Femur (tissue), 1 donor: ENCODE data around the gene SNTB2.
"Not testable (repeated sequence)": the region's sequence is repeated elsewhere in the genome, so short reads cannot be mapped to it uniquely, and the experiment has no call there.

Experiments
- DNase-seq: peaks from one replicate; pipeline ENCODE4 v3.0.0-alpha.2; 2017

Gene SNTB2

DNA sequence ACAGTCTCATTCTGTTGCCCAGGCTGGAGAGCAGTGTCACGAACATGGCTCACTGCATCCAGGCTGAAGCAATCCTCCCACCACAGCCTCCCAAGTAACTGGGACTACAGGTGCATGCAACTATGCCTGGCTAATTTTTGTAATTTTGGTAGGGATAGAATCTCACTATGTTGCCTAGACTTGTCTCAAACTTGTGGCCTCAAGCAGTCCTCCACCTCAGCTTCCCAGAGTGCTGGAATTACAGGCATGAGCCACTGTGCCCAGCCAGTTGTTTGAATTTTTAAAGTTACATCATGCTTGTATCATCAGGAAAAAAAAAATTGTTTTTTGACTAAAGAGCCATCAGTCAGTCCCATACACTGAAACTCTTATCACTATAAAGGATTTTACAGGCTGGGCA lies 107.1 kb downstream of the SNTB2 start:
- no peak for DNase-seq

DNA sequence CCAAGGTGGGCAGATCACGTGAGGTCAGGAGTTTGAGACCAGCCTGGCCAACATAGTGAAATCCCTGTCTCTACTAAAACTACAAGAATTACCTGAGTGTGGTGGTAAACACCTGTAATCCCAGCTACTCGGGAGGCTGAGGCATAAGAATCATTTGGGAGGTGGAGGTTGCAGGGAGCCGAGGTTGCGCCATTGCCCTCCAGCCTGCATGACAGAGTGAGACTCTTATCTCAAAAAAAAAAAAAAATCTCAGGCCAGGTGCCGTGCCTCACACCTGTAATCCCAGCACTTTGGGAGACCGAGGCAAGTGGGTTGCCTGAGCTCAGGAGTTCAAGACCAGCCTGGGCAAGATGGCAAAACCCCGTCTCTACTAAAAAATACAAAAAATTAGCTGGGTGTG lies 109.8 kb downstream of the SNTB2 start:
- DNase-seq, result not testable (repeated sequence)

DNA sequence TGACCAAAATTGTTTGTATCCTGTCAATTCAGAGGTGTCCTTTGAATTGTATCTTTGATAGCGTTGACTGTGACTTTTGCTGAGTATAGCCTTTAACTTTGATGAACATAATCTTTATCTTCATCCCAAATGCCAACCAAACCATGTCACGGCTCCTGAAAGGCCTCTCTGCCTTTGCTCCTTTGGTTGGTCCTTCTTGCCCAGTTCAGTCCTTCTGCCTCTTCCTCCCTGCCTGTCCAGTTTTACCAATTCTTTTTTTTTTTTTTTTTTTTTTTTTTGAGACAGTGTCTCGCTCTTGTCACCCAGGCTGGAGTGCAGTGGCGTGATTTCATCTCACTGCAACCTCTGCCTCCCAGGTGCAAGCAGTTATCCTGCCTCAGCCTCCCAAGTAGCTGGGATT lies 111.3 kb downstream of the SNTB2 start:
- DNase-seq, result no peak

- no peak for DNase-seq
Observed at GRCh38 chr16:69301187-69301586, 114.2 kb downstream of the SNTB2 start.

DNA sequence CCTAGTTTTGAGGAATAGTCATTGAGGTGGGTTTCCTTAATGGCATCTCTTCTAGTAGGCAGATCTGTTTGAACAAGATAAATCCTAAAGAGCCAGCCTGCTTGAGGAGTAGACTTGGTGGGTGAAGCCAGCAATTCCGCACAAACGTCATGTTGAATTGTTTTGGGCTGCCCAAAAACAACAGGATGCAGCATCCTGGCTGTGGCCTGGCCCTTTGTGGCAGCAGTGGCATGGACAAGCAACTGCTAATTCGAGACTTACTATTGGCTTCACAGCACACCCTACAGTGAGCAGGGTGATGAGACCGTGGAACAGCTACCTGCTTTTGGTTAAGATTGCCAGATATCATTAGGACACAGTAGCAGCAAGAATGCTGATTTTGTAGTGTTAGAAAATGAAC lies 114.9 kb downstream of the SNTB2 start:
- DNase-seq, result no peak

DNA sequence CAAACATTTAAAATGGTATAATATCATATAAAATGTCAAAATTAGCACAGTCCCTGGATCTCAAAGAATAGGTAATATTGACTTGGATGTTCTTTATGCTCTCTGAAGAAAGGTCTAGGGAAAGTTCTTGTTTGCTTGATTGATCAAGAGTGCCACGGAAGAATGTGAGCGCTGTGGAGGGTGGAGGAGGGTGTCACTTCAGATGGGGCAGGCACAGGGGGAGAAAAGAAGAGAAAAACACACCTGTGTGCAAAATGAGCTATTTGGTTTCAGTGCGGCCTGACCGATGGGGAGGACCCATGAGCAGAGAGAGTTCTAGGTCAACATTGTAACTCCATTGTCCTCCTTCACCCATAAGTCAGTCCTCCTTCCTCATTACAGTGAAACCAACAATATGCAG lies 115.3 kb downstream of the SNTB2 start:
- DNase-seq, result no peak

GRCh38 chr16:69306031-69306430 lies 119.1 kb downstream of the SNTB2 start:
- DNase-seq, result no peak

DNA sequence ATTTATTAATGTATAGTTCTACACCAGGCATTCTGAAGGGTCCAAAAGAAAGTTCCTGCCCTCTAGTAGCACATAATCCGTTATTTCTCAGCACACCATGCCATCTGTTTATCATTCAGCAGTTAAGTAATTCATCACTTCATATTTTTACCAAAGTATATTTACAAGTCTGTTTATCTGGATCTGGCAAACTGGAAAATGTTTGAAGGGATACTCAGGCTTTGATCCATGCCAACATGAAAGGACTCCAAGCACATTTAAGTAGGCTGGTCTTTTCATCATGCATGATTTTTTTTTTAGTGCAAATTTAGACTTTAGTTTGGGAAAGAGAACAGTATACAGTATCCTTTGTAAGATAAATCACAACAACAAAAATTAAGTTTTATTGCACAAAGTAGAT lies 120.1 kb downstream of the SNTB2 start:
- no peak for DNase-seq

GRCh38 chr16:69307856-69308255 lies 120.9 kb downstream of the SNTB2 start:
- DNase-seq, result no peak

DNA sequence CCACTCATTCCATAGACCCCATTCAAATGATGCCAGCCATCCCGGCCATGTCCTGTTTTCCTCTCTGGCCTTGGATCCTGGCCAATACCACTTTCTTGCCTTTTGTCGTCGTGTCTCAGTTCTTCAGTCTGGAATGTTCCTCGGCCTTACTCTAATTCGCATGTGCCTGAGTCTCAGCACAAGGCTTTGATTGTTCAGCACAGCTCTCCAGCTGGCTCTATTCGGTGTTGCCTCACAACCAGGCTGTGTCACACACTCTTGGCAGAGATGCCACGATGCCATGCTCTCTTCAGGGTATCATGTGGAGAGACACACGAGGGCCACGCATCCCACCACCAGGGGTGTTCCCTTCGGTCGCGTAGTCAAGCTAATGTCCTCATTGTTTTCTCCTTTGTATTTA lies 122.4 kb downstream of the SNTB2 start:
- DNase-seq, result no peak

DNA sequence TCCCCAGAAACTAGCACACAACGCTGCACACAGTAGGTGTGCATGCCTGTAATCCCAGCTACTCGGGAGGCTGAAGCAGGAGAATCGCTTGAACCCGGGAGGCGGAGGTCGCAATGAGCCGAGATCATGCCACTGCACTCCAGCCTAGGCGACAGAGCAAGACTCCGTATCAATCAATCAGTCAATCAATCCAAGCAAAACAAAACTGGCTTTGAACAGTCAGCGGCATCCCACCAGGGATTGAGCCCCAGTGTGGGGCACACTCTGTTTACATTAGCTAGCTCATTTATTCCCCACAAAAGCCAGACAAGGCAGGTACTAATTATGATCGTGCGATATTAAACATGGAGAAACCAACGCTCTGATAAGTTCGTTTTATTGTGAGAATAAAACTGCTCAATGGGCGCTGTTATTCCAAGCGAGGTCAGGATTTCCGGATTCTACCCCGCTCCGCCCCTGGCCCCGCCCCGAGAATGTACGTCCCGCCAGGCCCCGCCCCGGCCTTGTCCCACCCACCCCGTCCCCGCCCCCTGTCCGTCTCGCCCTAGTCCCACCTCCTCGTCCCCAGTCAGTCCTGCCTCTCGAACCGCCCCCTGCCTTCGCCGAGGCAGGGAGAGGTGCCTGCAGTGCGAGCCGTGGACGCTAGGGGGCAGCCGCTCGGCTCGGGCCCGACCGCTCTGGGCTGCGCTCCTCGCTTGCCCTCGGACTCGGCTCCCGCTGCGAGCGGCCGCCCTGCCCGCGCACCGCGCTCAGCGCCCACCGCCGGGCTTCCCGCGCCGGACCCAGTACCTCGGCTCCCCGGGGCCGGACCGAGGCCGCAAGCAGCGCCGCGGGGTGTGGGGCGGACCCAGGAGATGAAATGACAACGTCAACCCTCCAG lies 123.9 kb downstream of the SNTB2 start, which contains the start of gene VPS4A:
Gene VPS4A, plus strand, starts transcription at position 698 of the 880 bp plus-strand sequence. Its CDS starts 162 bp downstream, at position 860.
- peak; percentile 98 for DNase-seq

GRCh38 chr16:69311533-69312387 lies 124.8 kb downstream of the SNTB2 start:
- peak; percentile 48 for DNase-seq

DNA sequence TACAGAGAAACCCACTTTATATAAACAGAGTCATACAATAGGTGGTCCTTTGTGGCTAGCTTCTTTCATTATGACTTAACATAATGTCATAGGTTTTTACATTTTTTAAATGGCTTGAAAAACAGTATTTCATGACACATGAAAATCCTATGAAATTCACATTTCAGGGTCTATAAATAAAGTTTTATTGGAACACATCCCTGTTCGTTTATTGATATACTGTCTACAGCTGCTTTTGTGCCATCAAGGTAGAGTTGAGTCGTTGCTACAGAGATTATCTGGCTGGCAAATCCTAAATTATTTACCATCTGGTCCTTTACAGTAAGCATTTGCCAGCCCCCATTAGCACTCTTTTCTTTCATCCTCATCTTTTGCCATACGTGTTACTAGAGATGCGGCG lies 126.5 kb downstream of the SNTB2 start:
- DNase-seq, result no peak

DNA sequence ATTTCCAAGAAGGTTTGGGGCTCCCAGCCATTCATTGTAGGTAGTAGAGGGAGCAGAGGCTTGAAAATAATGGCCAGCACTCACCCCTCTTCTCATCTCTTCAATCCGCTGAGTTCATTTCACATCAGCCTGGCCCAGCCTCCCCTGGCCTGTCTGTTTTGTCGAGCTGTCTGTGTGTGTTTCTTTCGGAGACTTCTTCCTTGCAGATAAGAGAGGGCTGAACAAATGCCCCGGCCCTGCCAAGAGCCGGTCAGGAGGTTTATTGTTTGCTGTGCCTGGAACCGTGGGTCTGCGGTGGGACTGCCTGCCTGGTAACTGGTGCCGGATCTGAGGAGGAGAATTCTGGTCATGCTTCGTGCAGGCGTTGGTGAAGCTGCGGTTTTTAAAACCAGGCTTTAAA lies 127.6 kb downstream of the SNTB2 start:
- DNase-seq, result no peak

DNA sequence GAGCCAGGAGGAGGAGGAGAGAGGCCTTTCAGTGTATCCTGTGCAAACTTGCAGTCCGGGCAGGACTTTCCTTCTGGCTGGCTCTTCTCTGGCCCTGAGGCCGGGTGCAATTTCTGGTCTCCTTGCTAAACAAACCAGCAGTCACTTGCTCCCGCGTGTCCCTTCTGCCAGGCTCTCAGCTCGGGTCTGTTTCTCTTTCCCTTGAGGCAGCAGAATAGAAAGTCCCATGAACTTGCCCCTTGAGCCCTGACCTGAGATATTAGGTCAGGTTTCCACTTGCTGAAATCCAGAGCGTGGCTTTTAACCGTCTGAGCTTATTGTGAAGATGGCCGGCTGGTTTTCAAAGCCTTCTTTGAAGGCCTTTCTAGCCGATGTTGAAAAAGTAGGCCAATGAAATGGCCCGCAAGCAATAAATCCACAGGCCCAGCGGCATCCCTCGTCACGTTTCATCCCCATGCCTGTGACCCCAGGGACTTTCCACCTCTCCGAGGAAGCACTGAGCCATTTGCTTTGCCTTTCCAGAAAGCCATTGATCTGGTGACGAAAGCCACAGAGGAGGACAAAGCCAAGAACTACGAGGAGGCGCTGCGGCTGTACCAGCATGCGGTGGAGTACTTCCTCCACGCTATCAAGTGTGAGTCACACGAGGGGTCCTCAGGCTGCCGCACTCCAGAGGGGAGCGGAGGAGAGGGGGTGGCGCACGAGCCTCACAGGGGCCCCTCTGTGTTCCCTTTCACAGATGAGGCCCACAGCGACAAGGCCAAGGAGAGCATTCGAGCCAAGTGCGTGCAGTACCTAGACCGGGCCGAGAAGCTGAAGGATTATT lies 128.7 kb downstream of the SNTB2 start:
- no peak for DNase-seq

- no peak for DNase-seq
Observed at GRCh38 chr16:69316595-69317034, 129.7 kb downstream of the SNTB2 start.

- DNase-seq, result no peak
Observed at GRCh38 chr16:69318177-69318910, 131.4 kb downstream of the SNTB2 start.

DNA sequence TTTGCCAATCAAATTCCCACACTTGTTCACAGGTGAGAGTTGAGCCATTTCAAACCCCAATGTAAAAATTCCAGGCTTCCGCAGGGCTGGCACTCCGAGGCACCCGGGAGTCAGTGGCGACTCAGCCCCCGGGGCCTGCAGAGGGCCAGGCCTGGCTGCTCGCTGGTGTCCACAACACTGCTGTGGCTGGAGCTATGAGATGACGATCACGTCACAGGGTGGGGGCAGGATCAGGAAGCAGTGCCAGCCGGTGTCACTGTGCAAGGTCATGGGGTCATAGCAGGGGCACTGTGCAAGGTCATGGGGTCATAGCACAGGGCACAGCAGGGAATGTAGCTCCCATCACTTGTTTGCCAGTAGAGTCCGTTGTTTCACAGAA lies 131.9 kb downstream of the SNTB2 start:
- no peak for DNase-seq

DNA sequence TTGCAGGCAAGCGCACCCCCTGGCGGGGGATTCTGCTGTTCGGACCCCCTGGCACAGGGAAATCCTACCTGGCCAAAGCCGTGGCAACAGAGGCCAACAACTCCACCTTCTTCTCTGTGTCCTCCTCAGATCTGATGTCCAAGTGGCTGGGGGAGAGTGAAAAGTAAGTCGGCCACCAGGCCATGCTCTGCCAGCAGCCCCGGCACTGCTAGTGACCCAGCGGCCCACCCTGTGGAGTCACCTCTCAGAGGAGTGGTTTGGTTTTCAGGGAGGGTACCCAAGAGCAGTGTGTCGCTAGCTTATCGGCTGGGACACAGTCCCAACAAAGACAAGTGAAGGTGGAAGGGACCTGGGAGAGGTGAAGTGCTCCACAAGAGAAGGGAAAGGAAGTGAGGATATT lies 132.4 kb downstream of the SNTB2 start:
- no peak for DNase-seq

DNA sequence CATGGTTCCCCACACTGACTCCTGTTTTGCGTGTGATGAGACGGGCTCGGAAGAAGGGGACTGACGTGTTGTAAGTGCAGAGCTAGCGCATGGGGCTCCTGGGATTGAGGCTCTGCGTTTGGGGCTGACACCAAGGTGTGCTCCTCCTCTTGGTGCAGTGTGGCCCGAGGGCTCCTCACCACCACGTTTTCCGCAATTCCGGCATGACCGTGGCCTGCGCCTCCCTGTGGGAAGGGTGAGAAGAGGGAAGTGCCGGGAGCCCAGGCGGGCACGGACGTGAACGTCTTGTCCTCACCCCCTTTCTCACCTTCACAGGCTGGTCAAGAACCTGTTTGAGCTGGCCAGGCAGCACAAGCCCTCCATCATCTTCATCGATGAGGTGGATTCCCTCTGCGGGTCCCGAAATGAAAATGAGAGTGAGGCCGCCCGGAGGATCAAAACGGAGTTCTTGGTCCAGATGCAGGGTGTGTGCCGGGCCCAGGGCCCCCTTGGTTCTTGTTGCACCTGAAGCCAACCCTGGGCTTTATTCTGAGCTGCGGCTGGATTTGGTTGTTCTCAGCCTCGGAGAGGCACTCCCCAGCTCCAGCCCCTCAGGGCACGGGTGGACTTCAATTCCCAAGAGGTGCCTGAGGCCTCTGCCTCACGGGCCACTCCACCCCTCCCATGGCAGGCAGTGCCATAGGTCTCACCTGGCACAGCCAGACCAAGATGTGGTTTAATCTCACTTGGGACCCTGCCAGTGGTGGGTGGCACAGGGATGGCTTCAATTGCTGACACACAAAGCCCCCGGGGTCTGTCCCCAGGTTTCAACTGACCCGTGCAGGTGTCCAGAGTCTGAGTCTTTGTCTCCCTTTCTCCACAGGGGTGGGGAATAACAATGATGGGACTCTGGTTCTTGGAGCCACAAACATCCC lies 133.1 kb downstream of the SNTB2 start:
- no peak for DNase-seq

- no peak for DNase-seq
Observed at GRCh38 chr16:69320740-69321073, 133.7 kb downstream of the SNTB2 start.
